ENCODE data around the gene LRP1. TPM values are rescaled to one million over a fixed set of nuclear protein-coding genes. Genes with fewer than 3 reads are reported as not detected.
A peak's percentile ranks its signal among the peaks of the same experiment; 100 is the strongest.

The LRP1 gene
- total and polyA plus RNA-seq, 2 of the 13 experiments (the other 11 are each of a cell fraction or from before 2014, with no cell fraction given), result 14.7 to 30.8 TPM

DNA sequence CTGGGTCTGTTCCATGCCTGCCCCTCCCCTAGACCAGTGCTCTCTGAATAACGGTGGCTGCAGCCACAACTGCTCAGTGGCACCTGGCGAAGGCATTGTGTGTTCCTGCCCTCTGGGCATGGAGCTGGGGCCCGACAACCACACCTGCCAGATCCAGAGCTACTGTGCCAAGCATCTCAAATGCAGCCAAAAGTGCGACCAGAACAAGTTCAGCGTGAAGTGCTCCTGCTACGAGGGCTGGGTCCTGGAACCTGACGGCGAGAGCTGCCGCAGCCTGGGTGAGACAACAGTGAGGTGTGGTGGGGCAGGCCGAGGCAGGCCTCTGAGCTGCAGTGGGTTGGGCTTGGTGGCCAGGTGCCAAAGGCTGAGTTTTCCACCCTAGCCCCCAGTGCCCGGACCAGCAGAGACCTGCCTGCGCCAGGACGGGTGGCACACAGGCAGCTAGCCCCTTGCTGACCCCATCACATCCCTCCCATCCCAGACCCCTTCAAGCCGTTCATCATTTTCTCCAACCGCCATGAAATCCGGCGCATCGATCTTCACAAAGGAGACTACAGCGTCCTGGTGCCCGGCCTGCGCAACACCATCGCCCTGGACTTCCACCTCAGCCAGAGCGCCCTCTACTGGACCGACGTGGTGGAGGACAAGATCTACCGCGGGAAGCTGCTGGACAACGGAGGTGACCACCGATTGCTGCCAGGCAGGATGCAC lies 47.3 kb downstream of the LRP1 start:
- CTCF ChIA-PET (ENCODE audit: low intra/inter-chr PET ratio, low total read pairs), result interaction anchor here (0.6 to 2.5 kb wide), 3 partner anchors 48 to 106 kb away, joined by 3 to 28 read pairs (median 9); partner anchors contain the start of gene LRP1
- H3K27me3 ChIP-seq (ENCODE audit: control insufficient read depth in 1 of 2, insufficient read depth in 2 of 2, low read length in 2 of 2), result no peaks in the 10 kb centered on the region
- no peak overlapping the region for H3K27ac ChIP-seq (ENCODE audit: extremely low read length, insufficient read depth, low read length)
- no peak for FAIRE-seq
- intact Hi-C loops (cut with micrococcal nuclease; ENCODE audit: unreplicated experiment), result no loop called here
- peaks cover 51 to 87% of the 10 kb centered on the region in 2 experiments for H3K36me3 ChIP-seq (replicated peaks in 1 of 2; ENCODE audit: control insufficient read depth in 1 of 2, insufficient read depth in 2 of 2, low read length in 2 of 2)
- ATAC-seq, result peak; percentile 19
- no TSS peak for BruUV-seq (replicated peaks)
- no peak overlapping the region for H3K9ac ChIP-seq (ENCODE audit: insufficient read depth, low read depth, low read length)
- DNase-seq (ENCODE audit: low spot score), result peak; percentile 39
- no peak overlapping the region for H3K4me3 ChIP-seq (replicated peaks in 1 of 3; ENCODE audit: insufficient read depth in 1 of 3, low read depth in 2 of 3, low read length in 3 of 3)
- no peaks in the 10 kb centered on the region for H3K79me2 ChIP-seq (ENCODE audit: insufficient read depth, low read length)
- in situ Hi-C loops (cut with HindIII; ENCODE audit: extremely low pct_ligation_motif_present, low pct_unique_long_range_greater_than_20kb), result loop anchor here (5.0 kb wide), 1 partner anchor 43 kb away; no protein-coding TSS in a partner anchor
- 91% methylated on average over 23 of the region's 29 CpGs for WGBS (ENCODE audit: low lambda C conversion rate)
- no peaks in the 10 kb centered on the region for H3K9me3 ChIP-seq (ENCODE audit: low read length)
- H4K20me1 ChIP-seq (ENCODE audit: insufficient read depth, low read length), result no peaks in the 10 kb centered on the region; the same call in 1 of the 2 replicates
- no peak overlapping the region for H2AFZ ChIP-seq (ENCODE audit: low read length)
- no peak overlapping the region for H3K4me2 ChIP-seq (ENCODE audit: low read depth, low read length)
- POLR2A ChIA-PET, result interaction anchor here (0.9 to 2.1 kb wide), 6 partner anchors 27 to 64 kb away, joined by 3 to 17 read pairs (median 6); partner anchors contain the start of gene LRP1
- 0 out of 2 replicates have a peak, but pooled peaks cover 5% of the 10 kb centered on the region for H3K4me1 ChIP-seq (ENCODE audit: insufficient read depth, low read length)
- TF ChIP-seq NFYB (CRISPR knock-in tag; IDR thresholded peaks at IDR 0.05) (no peak), ZNF570 (CRISPR knock-in tag; IDR thresholded peaks at IDR 0.05; ENCODE audit: borderline replicate concordance) (no peak), HOXA3 (CRISPR knock-in tag; IDR thresholded peaks at IDR 0.05) (peak; percentile 53), RFXAP (CRISPR knock-in tag; IDR thresholded peaks at IDR 0.05; ENCODE audit: borderline replicate concordance) (no peak), THAP11 (CRISPR knock-in tag; IDR thresholded peaks at IDR 0.05) (no peak), JDP2 (CRISPR knock-in tag; IDR thresholded peaks at IDR 0.05; ENCODE audit: borderline replicate concordance) (no peak), SAP130 (CRISPR knock-in tag; IDR thresholded peaks at IDR 0.05; ENCODE audit: low read depth) (0 out of 2 replicates have a peak, but pooled peaks have one; percentile 16), PRPF4 (IDR thresholded peaks at IDR 0.05; ENCODE audit: low read depth, low read length, poor library complexity, severe bottlenecking) (peak; percentile 86), HNRNPL (IDR thresholded peaks at IDR 0.05; ENCODE audit: low read depth, low read length) (0 out of 2 replicates have a peak, but pooled peaks have one; percentile 36), SMYD3 (CRISPR knock-in tag; IDR thresholded peaks at IDR 0.05) (no peak), ZNF17 (CRISPR knock-in tag; IDR thresholded peaks at IDR 0.05) (no peak)
- TF ChIP-seq, protein P1, sequence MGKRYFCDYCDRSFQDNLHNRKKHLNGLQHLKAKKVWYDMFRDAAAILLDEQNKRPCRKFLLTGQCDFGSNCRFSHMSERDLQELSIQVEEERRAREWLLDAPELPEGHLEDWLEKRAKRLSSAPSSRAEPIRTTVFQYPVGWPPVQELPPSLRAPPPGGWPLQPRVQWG (CRISPR knock-in tag; IDR thresholded peaks at IDR 0.05; ENCODE audit: borderline replicate concordance, low read depth), result no peak
- TF ChIP-seq, protein P2, sequence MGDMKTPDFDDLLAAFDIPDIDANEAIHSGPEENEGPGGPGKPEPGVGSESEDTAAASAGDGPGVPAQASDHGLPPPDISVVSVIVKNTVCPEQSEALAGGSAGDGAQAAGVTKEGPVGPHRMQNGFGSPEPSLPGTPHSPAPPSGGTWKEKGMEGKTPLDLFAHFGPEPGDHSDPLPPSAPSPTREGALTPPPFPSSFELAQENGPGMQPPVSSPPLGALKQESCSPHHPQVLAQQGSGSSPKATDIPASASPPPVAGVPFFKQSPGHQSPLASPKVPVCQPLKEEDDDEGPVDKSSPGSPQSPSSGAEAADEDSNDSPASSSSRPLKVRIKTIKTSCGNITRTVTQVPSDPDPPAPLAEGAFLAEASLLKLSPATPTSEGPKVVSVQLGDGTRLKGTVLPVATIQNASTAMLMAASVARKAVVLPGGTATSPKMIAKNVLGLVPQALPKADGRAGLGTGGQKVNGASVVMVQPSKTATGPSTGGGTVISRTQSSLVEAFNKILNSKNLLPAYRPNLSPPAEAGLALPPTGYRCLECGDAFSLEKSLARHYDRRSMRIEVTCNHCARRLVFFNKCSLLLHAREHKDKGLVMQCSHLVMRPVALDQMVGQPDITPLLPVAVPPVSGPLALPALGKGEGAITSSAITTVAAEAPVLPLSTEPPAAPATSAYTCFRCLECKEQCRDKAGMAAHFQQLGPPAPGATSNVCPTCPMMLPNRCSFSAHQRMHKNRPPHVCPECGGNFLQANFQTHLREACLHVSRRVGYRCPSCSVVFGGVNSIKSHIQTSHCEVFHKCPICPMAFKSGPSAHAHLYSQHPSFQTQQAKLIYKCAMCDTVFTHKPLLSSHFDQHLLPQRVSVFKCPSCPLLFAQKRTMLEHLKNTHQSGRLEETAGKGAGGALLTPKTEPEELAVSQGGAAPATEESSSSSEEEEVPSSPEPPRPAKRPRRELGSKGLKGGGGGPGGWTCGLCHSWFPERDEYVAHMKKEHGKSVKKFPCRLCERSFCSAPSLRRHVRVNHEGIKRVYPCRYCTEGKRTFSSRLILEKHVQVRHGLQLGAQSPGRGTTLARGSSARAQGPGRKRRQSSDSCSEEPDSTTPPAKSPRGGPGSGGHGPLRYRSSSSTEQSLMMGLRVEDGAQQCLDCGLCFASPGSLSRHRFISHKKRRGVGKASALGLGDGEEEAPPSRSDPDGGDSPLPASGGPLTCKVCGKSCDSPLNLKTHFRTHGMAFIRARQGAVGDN (CRISPR knock-in tag; IDR thresholded peaks at IDR 0.05), result peak; percentile 59
- TF ChIP-seq, protein P3, sequence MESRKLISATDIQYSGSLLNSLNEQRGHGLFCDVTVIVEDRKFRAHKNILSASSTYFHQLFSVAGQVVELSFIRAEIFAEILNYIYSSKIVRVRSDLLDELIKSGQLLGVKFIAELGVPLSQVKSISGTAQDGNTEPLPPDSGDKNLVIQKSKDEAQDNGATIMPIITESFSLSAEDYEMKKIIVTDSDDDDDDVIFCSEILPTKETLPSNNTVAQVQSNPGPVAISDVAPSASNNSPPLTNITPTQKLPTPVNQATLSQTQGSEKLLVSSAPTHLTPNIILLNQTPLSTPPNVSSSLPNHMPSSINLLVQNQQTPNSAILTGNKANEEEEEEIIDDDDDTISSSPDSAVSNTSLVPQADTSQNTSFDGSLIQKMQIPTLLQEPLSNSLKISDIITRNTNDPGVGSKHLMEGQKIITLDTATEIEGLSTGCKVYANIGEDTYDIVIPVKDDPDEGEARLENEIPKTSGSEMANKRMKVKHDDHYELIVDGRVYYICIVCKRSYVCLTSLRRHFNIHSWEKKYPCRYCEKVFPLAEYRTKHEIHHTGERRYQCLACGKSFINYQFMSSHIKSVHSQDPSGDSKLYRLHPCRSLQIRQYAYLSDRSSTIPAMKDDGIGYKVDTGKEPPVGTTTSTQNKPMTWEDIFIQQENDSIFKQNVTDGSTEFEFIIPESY (CRISPR knock-in tag; IDR thresholded peaks at IDR 0.05), result peak; percentile 100
- TF ChIP-seq, protein P4, sequence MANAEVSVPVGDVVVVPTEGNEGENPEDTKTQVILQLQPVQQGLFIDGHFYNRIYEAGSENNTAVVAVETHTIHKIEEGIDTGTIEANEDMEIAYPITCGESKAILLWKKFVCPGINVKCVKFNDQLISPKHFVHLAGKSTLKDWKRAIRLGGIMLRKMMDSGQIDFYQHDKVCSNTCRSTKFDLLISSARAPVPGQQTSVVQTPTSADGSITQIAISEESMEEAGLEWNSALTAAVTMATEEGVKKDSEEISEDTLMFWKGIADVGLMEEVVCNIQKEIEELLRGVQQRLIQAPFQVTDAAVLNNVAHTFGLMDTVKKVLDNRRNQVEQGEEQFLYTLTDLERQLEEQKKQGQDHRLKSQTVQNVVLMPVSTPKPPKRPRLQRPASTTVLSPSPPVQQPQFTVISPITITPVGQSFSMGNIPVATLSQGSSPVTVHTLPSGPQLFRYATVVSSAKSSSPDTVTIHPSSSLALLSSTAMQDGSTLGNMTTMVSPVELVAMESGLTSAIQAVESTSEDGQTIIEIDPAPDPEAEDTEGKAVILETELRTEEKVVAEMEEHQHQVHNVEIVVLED (CRISPR knock-in tag; IDR thresholded peaks at IDR 0.05; ENCODE audit: borderline replicate concordance), result no peak

All from HepG2 (cell line).